ENCODE results near the gene PDCD7.

DNA sequence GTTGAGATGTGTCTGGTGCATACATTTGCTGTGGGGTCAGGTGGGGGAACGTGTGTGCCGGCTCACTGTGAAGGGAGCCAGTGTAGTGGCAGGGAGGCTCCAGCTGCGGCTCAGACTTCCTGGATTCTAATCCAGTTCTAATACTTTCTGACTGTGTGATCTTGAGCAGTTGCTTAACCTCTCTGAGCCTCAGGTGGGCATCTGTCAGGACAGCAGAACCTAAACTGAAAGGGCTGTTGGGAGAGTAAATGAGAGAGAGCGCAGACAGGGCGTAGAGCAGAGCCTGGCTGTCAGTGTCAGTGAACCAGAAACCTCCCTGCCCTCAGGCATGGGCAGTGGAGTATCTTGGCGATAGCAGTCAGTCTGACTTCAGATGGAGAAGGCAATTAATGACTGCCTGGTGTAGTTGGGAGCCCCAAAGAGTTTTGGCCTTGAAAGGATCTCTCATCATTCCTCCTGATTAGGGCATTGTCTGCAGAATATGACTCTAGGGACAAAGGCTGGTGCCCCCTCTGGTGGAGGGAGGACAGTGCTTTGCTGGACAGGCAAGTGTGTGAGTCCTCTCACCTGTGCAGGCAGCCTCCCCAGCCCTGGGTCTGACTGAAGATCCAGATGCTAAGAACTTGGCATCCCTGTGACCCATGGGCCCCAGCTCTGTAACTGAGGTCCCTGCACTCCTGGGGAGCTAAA lies 47.5 kb downstream of the PDCD7 start:
- TF ChIP-seq, protein P1, sequence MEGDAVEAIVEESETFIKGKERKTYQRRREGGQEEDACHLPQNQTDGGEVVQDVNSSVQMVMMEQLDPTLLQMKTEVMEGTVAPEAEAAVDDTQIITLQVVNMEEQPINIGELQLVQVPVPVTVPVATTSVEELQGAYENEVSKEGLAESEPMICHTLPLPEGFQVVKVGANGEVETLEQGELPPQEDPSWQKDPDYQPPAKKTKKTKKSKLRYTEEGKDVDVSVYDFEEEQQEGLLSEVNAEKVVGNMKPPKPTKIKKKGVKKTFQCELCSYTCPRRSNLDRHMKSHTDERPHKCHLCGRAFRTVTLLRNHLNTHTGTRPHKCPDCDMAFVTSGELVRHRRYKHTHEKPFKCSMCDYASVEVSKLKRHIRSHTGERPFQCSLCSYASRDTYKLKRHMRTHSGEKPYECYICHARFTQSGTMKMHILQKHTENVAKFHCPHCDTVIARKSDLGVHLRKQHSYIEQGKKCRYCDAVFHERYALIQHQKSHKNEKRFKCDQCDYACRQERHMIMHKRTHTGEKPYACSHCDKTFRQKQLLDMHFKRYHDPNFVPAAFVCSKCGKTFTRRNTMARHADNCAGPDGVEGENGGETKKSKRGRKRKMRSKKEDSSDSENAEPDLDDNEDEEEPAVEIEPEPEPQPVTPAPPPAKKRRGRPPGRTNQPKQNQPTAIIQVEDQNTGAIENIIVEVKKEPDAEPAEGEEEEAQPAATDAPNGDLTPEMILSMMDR (IDR thresholded peaks at IDR 0.05; ENCODE audit: low read length), result no peak; the same call in 1 of the 2 replicates
- TF ChIP-seq EZH2 (IDR thresholded peaks at IDR 0.05; ENCODE audit: borderline replicate concordance, low read length), result no peak
